SK-N-SH treated with all-trans-retinoic acid at 6 μM for 48 hours (cell line): ENCODE data around the gene HSD17B8.

Experiments
- ARNTL ChIP-seq: fragments of 450-650 bp; formaldehyde crosslinking; IDR thresholded peaks from 2 replicates; pipeline ENCODE4 v1.5.0; 2020; ENCODE audit warnings: low read depth, mild to moderate bottlenecking, moderate library complexity, borderline replicate concordance
- BACH2 ChIP-seq: fragments of 250-450 bp; sonication (Bioruptor Pico); IDR thresholded peaks from 2 replicates; pipeline ENCODE4 v1.9.0; 2021; ENCODE audit warnings: mild to moderate bottlenecking, borderline replicate concordance
- CREB5 ChIP-seq: fragments of 250-450 bp; sonication (Bioruptor Pico); IDR thresholded peaks from 2 replicates; pipeline ENCODE4 v1.5.1; 2020; ENCODE audit warnings: low read depth, mild to moderate bottlenecking, moderate library complexity
- CSRNP3 ChIP-seq: fragments of 250-450 bp; sonication (Bioruptor Pico); IDR thresholded peaks from 2 replicates; pipeline ENCODE4 v1.5.1; 2021; ENCODE audit warnings: mild to moderate bottlenecking, moderate library complexity
- ESRRG ChIP-seq: fragments of 250-450 bp; sonication (Bioruptor Pico); IDR thresholded peaks from 2 replicates; pipeline ENCODE4 v1.6.1; 2021; ENCODE audit warnings: mild to moderate bottlenecking
- PATZ1 ChIP-seq: fragments of 250-450 bp; sonication (Bioruptor Pico); IDR thresholded peaks from 2 replicates; pipeline ENCODE4 v1.8.0; 2020; ENCODE audit warnings: mild to moderate bottlenecking, moderate library complexity, borderline replicate concordance
- PPARA ChIP-seq: fragments of 250-450 bp; sonication (Bioruptor Pico); IDR thresholded peaks from 2 replicates; pipeline ENCODE4 v1.5.0; 2020; ENCODE audit warnings: mild to moderate bottlenecking, borderline replicate concordance
- ZFP30 ChIP-seq: fragments of 450-650 bp; formaldehyde crosslinking; IDR thresholded peaks from 2 replicates; pipeline ENCODE4 v1.5.0; 2022; ENCODE audit warnings: mild to moderate bottlenecking, moderate library complexity

GRCh38 chr6:33213989-33214335, 9.5 kb downstream of the HSD17B8 start:
- TF ChIP-seq ZFP30 (CRISPR knock-in tag) (no peak), ARNTL (CRISPR knock-in tag) (no peak), BACH2 (CRISPR knock-in tag) (no peak), PPARA (CRISPR knock-in tag) (no peak), CSRNP3 (CRISPR knock-in tag) (no peak), PATZ1 (CRISPR knock-in tag) (no peak), CREB5 (no peak), ESRRG (CRISPR knock-in tag) (no peak)
